Osteocyte (in vitro differentiated cells): ENCODE data around the gene IL11RA. TPM values are rescaled to one million over a fixed set of nuclear protein-coding genes. Genes with fewer than 3 reads are reported as not detected.

ENCODE experiments used
- DNase-seq: peaks from one replicate; pipeline ENCODE4 v3.0.0; 2021; ENCODE audit warnings: mixed read lengths; ENCODE audit not compliant: unreplicated experiment; ENCODE audit errors: extremely low spot score
- H3K27ac Mint-ChIP-seq: one replicate; pipeline ENCODE4 v1.8.0; 2021; ENCODE audit warnings: mild to moderate bottlenecking, mixed read lengths; ENCODE audit not compliant: unreplicated experiment
- H3K27me3 Mint-ChIP-seq: one replicate; pipeline ENCODE4 v1.8.0; 2021; ENCODE audit warnings: mixed read lengths; ENCODE audit not compliant: unreplicated experiment
- H3K36me3 Mint-ChIP-seq: one replicate; pipeline ENCODE4 v1.8.0; 2021; ENCODE audit warnings: mixed read lengths; ENCODE audit not compliant: unreplicated experiment
- H3K4me1 Mint-ChIP-seq: one replicate; pipeline ENCODE4 v1.8.0; 2021; ENCODE audit warnings: mixed read lengths; ENCODE audit not compliant: unreplicated experiment
- H3K4me3 Mint-ChIP-seq: one replicate; pipeline ENCODE4 v1.8.0; 2021; ENCODE audit warnings: mild to moderate bottlenecking, moderate library complexity, mixed read lengths; ENCODE audit not compliant: unreplicated experiment
- H3K9me3 Mint-ChIP-seq: one replicate; pipeline ENCODE4 v1.8.0; 2021; ENCODE audit warnings: mixed read lengths; ENCODE audit not compliant: unreplicated experiment
- CTCF ChIP-seq: fragments of 200-600 bp; sonication (generic); IDR thresholded peaks from 2 replicates; pipeline ENCODE4 v1.5.0; 2021; ENCODE audit warnings: antibody characterized with exemption, mild to moderate bottlenecking, moderate library complexity
- total RNA-seq: library from RNA; stranded (reverse); gene quantifications from 2 replicates; pipeline ENCODE4 v1.2.1, GENCODE V29; 2021

Gene IL11RA
- total RNA-seq, 1 donor from 2014 or later: 36.7 TPM

DNA sequence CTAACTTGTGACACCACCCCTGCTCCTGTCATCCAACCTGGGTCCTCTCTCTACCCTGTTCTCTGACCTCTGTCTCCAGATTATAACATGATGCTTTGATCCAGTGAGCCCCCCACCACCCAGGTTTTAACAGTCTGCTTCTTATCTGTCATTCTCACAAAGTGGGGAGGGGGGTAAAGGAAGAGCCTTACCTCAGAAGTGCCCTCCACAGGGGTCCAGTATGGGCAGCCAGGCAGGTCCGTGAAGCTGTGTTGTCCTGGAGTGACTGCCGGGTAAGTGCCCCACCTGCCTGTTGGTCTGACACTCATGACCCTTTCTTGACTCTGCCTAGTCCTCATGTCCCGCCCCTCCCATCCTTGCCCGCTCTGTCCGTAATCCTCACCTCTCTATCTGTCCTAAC is 3.4 kb downstream of the IL11RA start:
- peak overlapping the region; percentile 50 for H3K27ac Mint-ChIP-seq

GRCh38 chr9:34656992-34657391 is 5.0 kb downstream of the IL11RA start:
- Mint-ChIP-seq H3K36me3 (no peaks in the 10 kb centered on the region), H3K4me3 (no peak overlapping the region)

More for the DNA sequence above, 3.4 kb downstream of the IL11RA start:
- TF ChIP-seq CTCF: no peak
- H3K4me1 Mint-ChIP-seq: peaks cover 46% of the 10 kb centered on the region
- no peaks in the 10 kb centered on the region for H3K27me3 Mint-ChIP-seq
- H3K4me3 Mint-ChIP-seq: no peak overlapping the region
- H3K36me3 Mint-ChIP-seq: no peaks in the 10 kb centered on the region
- no peak for DNase-seq
- no peaks in the 10 kb centered on the region for H3K9me3 Mint-ChIP-seq

GRCh38 chr9:34658461-34658860 is 6.5 kb downstream of the IL11RA start:
- H3K27me3 Mint-ChIP-seq: no peaks in the 10 kb centered on the region
- no peaks in the 10 kb centered on the region for H3K9me3 Mint-ChIP-seq
- no peak overlapping the region for H3K27ac Mint-ChIP-seq
- H3K36me3 Mint-ChIP-seq: no peaks in the 10 kb centered on the region
- no peak for DNase-seq
- H3K4me1 Mint-ChIP-seq: peaks cover 17% of the 10 kb centered on the region
- TF ChIP-seq CTCF: no peak
- H3K4me3 Mint-ChIP-seq: no peak overlapping the region

More at GRCh38 chr9:34656992-34657391, 5.0 kb downstream of the IL11RA start:
- H3K27ac Mint-ChIP-seq: no peak overlapping the region
- no peaks in the 10 kb centered on the region for H3K27me3 Mint-ChIP-seq
- TF ChIP-seq CTCF: no peak
- no peak for DNase-seq
- peaks cover 32% of the 10 kb centered on the region for H3K4me1 Mint-ChIP-seq
- no peaks in the 10 kb centered on the region for H3K9me3 Mint-ChIP-seq

GRCh38 chr9:34659592-34660253 is 7.7 kb downstream of the IL11RA start:
- DNase-seq: no peak
- Mint-ChIP-seq H3K4me1 (peaks cover 13% of the 10 kb centered on the region), H3K27ac (no peak overlapping the region), H3K36me3 (no peaks in the 10 kb centered on the region), H3K27me3 (no peaks in the 10 kb centered on the region), H3K9me3 (no peaks in the 10 kb centered on the region), H3K4me3 (no peak overlapping the region)
- no peak for TF ChIP-seq CTCF

GRCh38 chr9:34662526-34663302 is 10.7 kb downstream of the IL11RA start, which contains the start of gene CCL27:
CCL27 (minus strand) TSS chr9:34662657; CDS start chr9:34662633, 24 bp downstream.
- no peak for TF ChIP-seq CTCF
- Mint-ChIP-seq H3K9me3 (no peaks in the 10 kb centered on the region), H3K4me3 (no peak within 1 kb of the TSS), H3K27ac (no peak within 1 kb of the TSS), H3K27me3 (no peaks in the 10 kb centered on the region), H3K4me1 (peaks cover 11% of the 10 kb centered on the region), H3K36me3 (peaks cover 2% of the 10 kb centered on the region)
- DNase-seq: no peak
